Osteoblast (primary cell): ENCODE data around the gene ARHGAP45. TPM values are rescaled to one million over a fixed set of nuclear protein-coding genes. Genes with fewer than 3 reads are reported as not detected.

Experiments
- DNase-seq: peaks from one replicate; pipeline ENCODE4 v3.0.0; 2011; ENCODE audit warnings: low spot score, mixed read lengths; ENCODE audit not compliant: insufficient read length; ENCODE audit errors: missing footprints
- H2AFZ ChIP-seq: 2 replicates; pipeline ENCODE4 v1.6.0; 2011; ENCODE audit warnings: mild to moderate bottlenecking, low read length
- H3K27ac ChIP-seq: 2 replicates; pipeline ENCODE4 v1.5.1; 2011; ENCODE audit warnings: mild to moderate bottlenecking, low read depth, low read length, moderate library complexity
- H3K27me3 ChIP-seq: 2 replicates; pipeline ENCODE4 v1.6.0; 2012; ENCODE audit warnings: mild to moderate bottlenecking, control low read depth, inconsistent platforms, low read length, moderate library complexity; ENCODE audit not compliant: insufficient read depth
- H3K36me3 ChIP-seq: 2 replicates; pipeline ENCODE4 v1.5.1; 2011; ENCODE audit warnings: mild to moderate bottlenecking, low read length, control low read depth, moderate library complexity; ENCODE audit not compliant: insufficient read depth
- H3K4me1 ChIP-seq: 2 replicates; pipeline ENCODE4 v1.5.1; 2011; ENCODE audit warnings: mild to moderate bottlenecking, low read length, control low read depth, moderate library complexity; ENCODE audit not compliant: insufficient read depth
- H3K4me2 ChIP-seq: 2 replicates; pipeline ENCODE4 v1.6.0; 2011; ENCODE audit warnings: mild to moderate bottlenecking, low read length; ENCODE audit not compliant: insufficient read depth
- H3K4me3 ChIP-seq: fragments of 200-600 bp; sonication (generic); 3 replicates; pipeline ENCODE4 v1.5.1; 2012; ENCODE audit warnings: mild to moderate bottlenecking, low read length, inconsistent platforms; ENCODE audit not compliant: insufficient read depth
- H3K79me2 ChIP-seq: 2 replicates; pipeline ENCODE4 v1.6.0; 2012; ENCODE audit warnings: mild to moderate bottlenecking, low read length, control low read depth, inconsistent platforms; ENCODE audit not compliant: insufficient read depth
- H3K9me3 ChIP-seq: 2 replicates; pipeline ENCODE4 v1.5.1; 2011; ENCODE audit warnings: low read depth, low read length, control low read depth
- H4K20me1 ChIP-seq: 2 replicates; pipeline ENCODE4 v1.6.0; 2012; ENCODE audit warnings: mild to moderate bottlenecking, low read length, control low read depth; ENCODE audit not compliant: insufficient read depth
- CTCF ChIP-seq: IDR thresholded peaks from 2 replicates; pipeline ENCODE4 v1.5.1; 2011; ENCODE audit warnings: mild to moderate bottlenecking, low read depth, low read length, moderate library complexity; ENCODE audit errors: extremely low read depth
- total RNA-seq: library from RNA; depleted of rRNA; stranded (reverse); fragments of >200 nt; gene quantifications from 2 replicates; pipeline ENCODE4 v1.2.3, GENCODE V29; 2012

Gene ARHGAP45
- total RNA-seq, 1 donor: 0.72 TPM

GRCh38 chr19:1041272-1041834, 25.6 kb upstream of the ARHGAP45 start:
- peak overlapping the region; percentile 68 for H3K4me3 ChIP-seq
- H3K4me1 ChIP-seq: peaks cover 42% of the 10 kb centered on the region
- no peaks in the 10 kb centered on the region for H3K27me3 ChIP-seq
- H2AFZ ChIP-seq: no peak overlapping the region
- no peaks in the 10 kb centered on the region for H3K9me3 ChIP-seq
- no peak for TF ChIP-seq CTCF
- DNase-seq: no peak
- peaks cover 22% of the 10 kb centered on the region for H3K36me3 ChIP-seq
- H3K4me2 ChIP-seq: peak overlapping the region; percentile 80
- H3K27ac ChIP-seq: no peak overlapping the region
- H3K79me2 ChIP-seq: no peaks in the 10 kb centered on the region
- peaks cover 21% of the 10 kb centered on the region for H4K20me1 ChIP-seq

- peak overlapping the region; percentile 37 for H3K4me3 ChIP-seq
- H3K27me3 ChIP-seq: no peaks in the 10 kb centered on the region
- H3K4me1 ChIP-seq: peaks cover 42% of the 10 kb centered on the region
- peaks cover 21% of the 10 kb centered on the region for H4K20me1 ChIP-seq
- no peak overlapping the region for H3K27ac ChIP-seq
- H3K36me3 ChIP-seq: peaks cover 19% of the 10 kb centered on the region
- H3K9me3 ChIP-seq: no peaks in the 10 kb centered on the region
- no peak for TF ChIP-seq CTCF
- H3K4me2 ChIP-seq: peak overlapping the region; percentile 80
- H3K79me2 ChIP-seq: no peaks in the 10 kb centered on the region
- no peak for DNase-seq
- H2AFZ ChIP-seq: no peak overlapping the region
Measured at GRCh38 chr19:1041835-1042685, 24.9 kb upstream of the ARHGAP45 start.

- Histone ChIP-seq H3K4me2 (peak overlapping the region; percentile 80), H3K4me1 (peaks cover 38% of the 10 kb centered on the region), H3K27me3 (no peaks in the 10 kb centered on the region), H3K27ac (no peak overlapping the region), H2AFZ (no peak overlapping the region), H3K79me2 (no peaks in the 10 kb centered on the region), H3K36me3 (peaks cover 12% of the 10 kb centered on the region), H4K20me1 (peaks cover 16% of the 10 kb centered on the region), H3K4me3 (no peak overlapping the region), H3K9me3 (no peaks in the 10 kb centered on the region)
- DNase-seq: peak; percentile 94
- TF ChIP-seq CTCF: no peak
Measured at GRCh38 chr19:1042689-1043511, 24.1 kb upstream of the ARHGAP45 start.
